HepG2 (cell line): Measurements from ENCODE around the gene TLE2. TPM values are rescaled to one million over a fixed set of nuclear protein-coding genes. Genes with fewer than 3 reads are reported as not detected.

Source experiments
- ATAC-seq: fragments of 200-7000 bp; cut with Tn5 transposase; 3 replicates; pipeline ENCODE4 v1.9.1; 2020; ENCODE audit warnings: mild to moderate bottlenecking, moderate library complexity
- BruUV-seq: library from RNA; stranded (reverse); fragments of 400-500 nt; replicated peaks from 2 replicates; lab custom pipeline; 2021; lab: Mats Ljungman, UMichigan
- CTCF ChIA-PET: fragments of 300-600 bp; formaldehyde crosslinking; extraction: SDS; loops from one replicate; lab custom pipeline; 2021; ENCODE audit warnings: low total read pairs, inconsistent platforms, low intra/inter-chr PET ratio; lab: Yijun Ruan, JAX
- POLR2A ChIA-PET: fragments of 350-600 bp; sonication (Branson Sonifier 250); formaldehyde crosslinking; loops from one replicate; lab custom pipeline; 2020; ENCODE audit warnings: antibody characterized with exemption, inconsistent platforms; lab: Yijun Ruan, JAX
- DNase-seq: peaks from one replicate; pipeline ENCODE4 v3.0.0-alpha.2; 2015; ENCODE audit warnings: low spot score
- FAIRE-seq: peaks from 3 replicates; lab custom pipeline; 2011; peaks lifted over from hg19 to GRCh38; lab: Jason Lieb, UNC
- H2AFZ ChIP-seq: one replicate; pipeline ENCODE4 v1.6.1; 2011; ENCODE audit warnings: low read length, inconsistent platforms
- H3K27ac ChIP-seq: fragments of 300-600 bp; 3 replicates; pipeline ENCODE4 v1.8.0; 2011; ENCODE audit warnings: mixed run types, mild to moderate bottlenecking, mixed read lengths, low read length, inconsistent platforms; ENCODE audit not compliant: insufficient read depth; ENCODE audit errors: extremely low read length
- H3K27me3 ChIP-seq, 2 experiments: fragments of 200-600 bp in 1 of 2; 2 replicates in 1 of 2; 3 replicates in 1 of 2; pipeline versions ENCODE4 v1.6.0 to v1.8.0; 2011; ENCODE audit warnings: low read length in 2 of 2, mild to moderate bottlenecking in 2 of 2, moderate library complexity in 2 of 2, inconsistent platforms in 1 of 2; ENCODE audit not compliant: insufficient read depth in 2 of 2, control insufficient read depth in 1 of 2
- H3K36me3 ChIP-seq, 2 experiments: fragments of 200-600 bp in 1 of 2; replicated peaks in 1 of 2; 2 replicates in 1 of 2; 3 replicates in 1 of 2; pipeline versions ENCODE4 v1.5.1 to v1.8.0; 2011; ENCODE audit warnings: low read length in 2 of 2, inconsistent platforms in 1 of 2; ENCODE audit not compliant: insufficient read depth in 2 of 2, control insufficient read depth in 1 of 2
- H3K4me1 ChIP-seq: 2 replicates; pipeline ENCODE4 v1.5.1; 2012; ENCODE audit warnings: low read length, inconsistent platforms; ENCODE audit not compliant: insufficient read depth
- H3K4me2 ChIP-seq: 2 replicates; pipeline ENCODE4 v1.6.0; 2011; ENCODE audit warnings: low read depth, low read length, inconsistent platforms
- H3K4me3 ChIP-seq, 3 experiments: fragments of 200-600 bp in 1 of 3; sonication (generic), shearing (Covaris generic) in 1 of 3; replicated peaks in 1 of 3; 2 replicates each; pipeline ENCODE4 v1.5.1; 2011 to 2016; ENCODE audit warnings: low read length in 3 of 3, inconsistent platforms in 2 of 3, low read depth in 2 of 3, mild to moderate bottlenecking in 2 of 3, control low read depth in 1 of 3, mixed read lengths in 1 of 3; ENCODE audit not compliant: insufficient read depth in 1 of 3
- H3K79me2 ChIP-seq: one replicate; pipeline ENCODE4 v1.6.1; 2011; ENCODE audit warnings: low read length, inconsistent platforms; ENCODE audit not compliant: insufficient read depth
- H3K9ac ChIP-seq: 2 replicates; pipeline ENCODE4 v1.6.0; 2011; ENCODE audit warnings: mild to moderate bottlenecking, low read depth, low read length, inconsistent platforms; ENCODE audit not compliant: insufficient read depth
- H3K9me3 ChIP-seq: 2 replicates; pipeline ENCODE4 v1.5.1; 2012; ENCODE audit warnings: mild to moderate bottlenecking, low read length
- H4K20me1 ChIP-seq: 2 replicates; pipeline ENCODE4 v1.6.0; 2011; ENCODE audit warnings: inconsistent platforms, mild to moderate bottlenecking, low read length, moderate library complexity; ENCODE audit not compliant: insufficient read depth
- GMEB2 ChIP-seq: IDR thresholded peaks from 2 replicates; pipeline ENCODE4 v1.6.1; 2016; ENCODE audit warnings: missing biosample characterization, missing genetic modification reagents, low read depth
- SIX1 ChIP-seq: sonication (generic); formaldehyde crosslinking; IDR thresholded peaks from 2 replicates; pipeline ENCODE4 v1.4.0; 2020; ENCODE audit warnings: missing genetic modification reagents, borderline replicate concordance
- ZNF883 ChIP-seq: sonication (generic); formaldehyde crosslinking; IDR thresholded peaks from 2 replicates; pipeline ENCODE4 v1.5.1; 2020; ENCODE audit warnings: mild to moderate bottlenecking, missing genetic modification reagents; ENCODE audit errors: not compliant biosample characterization
- WGBS: methylation state at CpG from one replicate; pipeline ENCODE4 v1.1.6; 2017; ENCODE audit warnings: low lambda C conversion rate; 5-methylcytosine and 5-hydroxymethylcytosine counted together
- in situ Hi-C: cut with HindIII; loops from 2 replicates; pipeline ENCODE4 v1.10.0; 2017; ENCODE audit warnings: low pct_unique_long_range_greater_than_20kb; ENCODE audit not compliant: extremely low pct_ligation_motif_present
- intact Hi-C: fragments of 100-400 bp; cut with micrococcal nuclease; formaldehyde crosslinking; loops from one replicate; pipeline ENCODE4 v1.10.0; 2022; ENCODE audit not compliant: unreplicated experiment
- polyA plus RNA-seq, 8 experiments: library from polyadenylated mRNA; depleted of rRNA in 3 of 8; stranded (reverse) in 7 of 8; unstranded in 1 of 8; fragments of >200 nt; fragmentation: Illumina TruSeq in 4 of 8; extraction: Trizol in 4 of 8; gene quantifications; 2 replicates each; pipeline versions ENCODE4 v1.2.1 to v1.2.3, GENCODE V29; 2011 to 2016; ENCODE audit warnings: low read depth in 4 of 8, missing spikeins in 1 of 8, mixed read lengths in 1 of 8; ENCODE audit not compliant: insufficient read depth in 1 of 8
- total RNA-seq, 5 experiments: library from RNA; depleted of rRNA; stranded (reverse); fragments of >200 nt; fragmentation: Illumina TruSeq; extraction: Trizol; gene quantifications; 2 replicates each; pipeline ENCODE4 v1.2.3, GENCODE V29; 2016; ENCODE audit warnings: low read depth in 1 of 5

Gene TLE2
- total and polyA plus RNA-seq, 2 of the 13 experiments (the other 11 are each of a cell fraction or from before 2014, with no cell fraction given) = 0.07 to 0.81 TPM

- TF ChIP-seq GMEB2 (CRISPR knock-in tag) = no peak
- TF ChIP-seq, all 625 proteins: peak for 14
These were observed 42.0 kb downstream of the TLE2 start (continued) for GRCh38 chr19:2986951-2987524.

DNA sequence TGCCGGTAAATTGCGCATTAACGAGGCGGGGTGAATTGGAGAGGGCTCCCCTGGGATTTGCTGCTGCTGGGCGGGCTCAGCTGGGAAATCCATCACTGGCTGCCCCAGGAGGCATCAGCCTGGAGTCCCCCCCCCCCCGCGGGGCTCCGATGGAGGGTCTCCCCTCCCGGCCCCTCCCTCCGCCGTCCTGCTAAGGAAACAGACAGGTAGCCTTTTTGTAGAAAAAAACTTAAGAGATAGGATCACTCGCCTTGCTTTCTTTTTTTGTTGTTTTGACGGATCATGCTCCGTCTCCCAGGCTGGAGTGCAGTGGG, 44.9 kb downstream of the TLE2 start:
- ChIA-PET CTCF (no interaction called here), POLR2A (no interaction called here)
- Histone ChIP-seq H3K9ac (no peak overlapping the region), H2AFZ (no peak overlapping the region), H3K36me3 (no peaks in the 10 kb centered on the region), H3K4me3 (peak overlapping the region in 2 of 3 experiments; percentile 31 to 62; a peak in 4 of 6 replicates), H3K27ac (no peak overlapping the region), H3K4me1 (peaks cover 43% of the 10 kb centered on the region), H4K20me1 (no peaks in the 10 kb centered on the region), H3K4me2 (peak overlapping the region; percentile 74), H3K79me2 (no peaks in the 10 kb centered on the region), H3K27me3 (peaks cover 0 to 55% of the 10 kb centered on the region in 2 experiments; a peak in 4 of 5 replicates), H3K9me3 (no peaks in the 10 kb centered on the region)
- 11% methylated on average over 9 of the region's 14 CpGs for WGBS
- no TSS peak for BruUV-seq
- DNase-seq = no peak
- no peak for ATAC-seq
- in situ Hi-C loops (no loop called here), intact Hi-C loops (no loop called here)
- TF ChIP-seq ZNF883 (CRISPR knock-in tag) = no peak
- no peak for TF ChIP-seq SIX1 (CRISPR knock-in tag)
- FAIRE-seq = no peak
